Common myeloid progenitor, CD34-positive (primary cell): ENCODE data around the gene TMEM139.
A peak's percentile ranks its signal among the peaks of the same experiment; 100 is the strongest.

Source experiments
- CTCF ChIA-PET: fragments of 350-600 bp; sonication (Branson Sonifier 250); formaldehyde crosslinking; loops from one replicate; lab custom pipeline; 2021; ENCODE audit warnings: antibody characterized with exemption; lab: Charles Lee
- POLR2A ChIA-PET: fragments of 350-600 bp; sonication (Branson Sonifier 250); formaldehyde crosslinking; loops from one replicate; lab custom pipeline; 2021; ENCODE audit warnings: antibody characterized with exemption; lab: Charles Lee
- DNase-seq, 3 donors: peaks; one replicate each; pipeline versions ENCODE4 v3.0.0 to v3.0.0-alpha.2; 2013
- H3K27ac ChIP-seq, 2 experiments: 1 replicate in 1 of 2; 2 replicates in 1 of 2; pipeline ENCODE4 v1.7.0; 2013; ENCODE audit warnings: inconsistent platforms in 2 of 2, low read length in 2 of 2, mild to moderate bottlenecking in 2 of 2, low read depth in 1 of 2, moderate library complexity in 1 of 2; ENCODE audit not compliant: severe bottlenecking in 2 of 2, insufficient read depth in 1 of 2, poor library complexity in 1 of 2
- H3K27me3 ChIP-seq, 5 experiments: replicated peaks in 2 of 5; 1 replicate in 3 of 5; 2 replicates in 2 of 5; pipeline versions ENCODE4 v1.6.1 to v1.7.0; 2013; ENCODE audit warnings: low read length in 4 of 5, mild to moderate bottlenecking in 2 of 5, moderate library complexity in 2 of 5, inconsistent platforms in 1 of 5; ENCODE audit not compliant: insufficient read depth in 5 of 5, control insufficient read depth in 4 of 5
- H3K36me3 ChIP-seq, 4 experiments: 1 replicate in 2 of 4; 2 replicates in 2 of 4; pipeline versions ENCODE4 v1.6.1 to v1.7.0; 2013; ENCODE audit warnings: low read length in 3 of 4, control low read depth in 1 of 4, mild to moderate bottlenecking in 1 of 4; ENCODE audit not compliant: control insufficient read depth in 4 of 4, insufficient read depth in 4 of 4
- H3K4me1 ChIP-seq, 4 experiments: 1 replicate in 3 of 4; 2 replicates in 1 of 4; pipeline versions ENCODE4 v1.6.1 to v1.7.1; 2013; ENCODE audit warnings: low read length in 3 of 4, mild to moderate bottlenecking in 3 of 4, control low read depth in 1 of 4, inconsistent platforms in 1 of 4, moderate library complexity in 1 of 4; ENCODE audit not compliant: control insufficient read depth in 4 of 4, insufficient read depth in 4 of 4; ENCODE audit errors: control extremely low read depth in 1 of 4
- H3K4me3 ChIP-seq, 7 experiments: 1 replicate in 4 of 7; 2 replicates in 3 of 7; pipeline versions ENCODE4 v1.5.1 to v1.7.0; 2013; ENCODE audit warnings: mild to moderate bottlenecking in 7 of 7, low read length in 6 of 7, moderate library complexity in 6 of 7, inconsistent platforms in 2 of 7, low read depth in 2 of 7, control low read depth in 1 of 7; ENCODE audit not compliant: insufficient read depth in 4 of 7, control insufficient read depth in 1 of 7; ENCODE audit errors: extremely low read depth in 1 of 7
- H3K9me3 ChIP-seq, 5 experiments: 1 replicate in 4 of 5; 2 replicates in 1 of 5; pipeline versions ENCODE4 v1.6.1 to v1.7.1; 2013; ENCODE audit warnings: low read length in 4 of 5, mild to moderate bottlenecking in 2 of 5, inconsistent platforms in 1 of 5, low read depth in 1 of 5, moderate library complexity in 1 of 5; ENCODE audit not compliant: control insufficient read depth in 4 of 5, insufficient read depth in 2 of 5; ENCODE audit errors: control extremely low read depth in 1 of 5
- WGBS: methylation state at CpG from one replicate; pipeline ENCODE4 v1.1.5; 2013; ENCODE audit not compliant: insufficient coverage; 5-methylcytosine and 5-hydroxymethylcytosine counted together

Gene TMEM139

GRCh38 chr7:143256932-143257331, 27.8 kb upstream of the TMEM139 start:
- CTCF ChIA-PET = interaction anchor here (0.7 to 3.4 kb wide), 5 partner anchors 10 to 150 kb away, joined by 3 to 15 read pairs (median 4); no protein-coding TSS in a partner anchor
- peaks cover 0 to 15% (median 5%) of the 10 kb centered on the region in 4 experiments for H3K4me1 ChIP-seq
- no peaks in the 10 kb centered on the region for H3K36me3 ChIP-seq
- H3K27ac ChIP-seq = no peak overlapping the region
- peaks cover 0 to 13% (median 0%) of the 10 kb centered on the region in 5 experiments for H3K9me3 ChIP-seq
- peak in 1 of 3 donors; percentile 26 for DNase-seq
- no peak overlapping the region for H3K4me3 ChIP-seq
- 89% methylated on average over 3 of the region's 4 CpGs for WGBS
- POLR2A ChIA-PET = interaction anchor here (0.7 kb wide), 1 partner anchor 411 kb away, joined by 4 read pairs; no protein-coding TSS in a partner anchor
- H3K27me3 ChIP-seq = no peaks in the 10 kb centered on the region

- CTCF ChIA-PET = interaction anchor here (0.9 to 3.4 kb wide), 5 partner anchors 9 to 150 kb away, joined by 3 to 15 read pairs (median 5); no protein-coding TSS in a partner anchor
- Histone ChIP-seq H3K4me3 (no peak overlapping the region), H3K27ac (no peak overlapping the region), H3K4me1 (peaks cover 0 to 13% (median 5%) of the 10 kb centered on the region in 4 experiments), H3K36me3 (no peaks in the 10 kb centered on the region), H3K9me3 (peaks cover 0 to 9% (median 0%) of the 10 kb centered on the region in 5 experiments), H3K27me3 (no peaks in the 10 kb centered on the region)
- WGBS = 86% methylated on average over 1 of the region's 5 CpGs
- DNase-seq = no peak
- POLR2A ChIA-PET = interaction anchor here (0.7 kb wide), 1 partner anchor 412 kb away, joined by 4 read pairs; no protein-coding TSS in a partner anchor
Observed at GRCh38 chr7:143257501-143257900, 27.3 kb upstream of the TMEM139 start.

- Histone ChIP-seq H3K4me1 (peaks cover 4 to 26% (median 13%) of the 10 kb centered on the region in 4 experiments), H3K36me3 (no peaks in the 10 kb centered on the region), H3K9me3 (peaks cover 0 to 3% (median 0%) of the 10 kb centered on the region in 5 experiments), H3K4me3 (peak overlapping the region in 2 of 7 experiments; percentile 32 to 33), H3K27me3 (no peaks in the 10 kb centered on the region), H3K27ac (no peak overlapping the region)
- CTCF ChIA-PET = interaction anchor here (1.5 kb wide), 2 partner anchors 12 to 47 kb away, joined by 5 to 7 read pairs; no protein-coding TSS in a partner anchor
- POLR2A ChIA-PET = no interaction called here
- 38% methylated on average over 2 of the region's 2 CpGs for WGBS
- peak in 1 of 3 donors; percentile 46 for DNase-seq
Observed at GRCh38 chr7:143258831-143259230, 25.9 kb upstream of the TMEM139 start.

- CTCF ChIA-PET = interaction anchor here (1.2 to 5.5 kb wide), 2 partner anchors 18 to 19 kb away, joined by 3 to 27 read pairs; no protein-coding TSS in a partner anchor
- no peak for DNase-seq
- Histone ChIP-seq H3K27me3 (no peaks in the 10 kb centered on the region), H3K36me3 (peaks cover 0 to 2% (median under 1%) of the 10 kb centered on the region in 4 experiments), H3K9me3 (no peaks in the 10 kb centered on the region), H3K4me3 (no peak overlapping the region), H3K27ac (no peak overlapping the region), H3K4me1 (peaks cover 4 to 36% (median 21%) of the 10 kb centered on the region in 4 experiments)
- POLR2A ChIA-PET = no interaction called here
- 100% methylated on average over 1 of the region's 2 CpGs for WGBS
Observed at GRCh38 chr7:143259765-143260164, 25.0 kb upstream of the TMEM139 start.

GRCh38 chr7:143261901-143262300, 22.9 kb upstream of the TMEM139 start:
- CTCF ChIA-PET = interaction anchor here (0.8 to 5.5 kb wide), 2 partner anchors 22 to 155 kb away, joined by 3 to 27 read pairs; no protein-coding TSS in a partner anchor
- Histone ChIP-seq H3K36me3 (peaks cover 3 to 16% (median 8%) of the 10 kb centered on the region in 4 experiments), H3K27ac (no peak overlapping the region), H3K4me1 (peaks cover 4 to 36% (median 26%) of the 10 kb centered on the region in 4 experiments), H3K27me3 (no peaks in the 10 kb centered on the region), H3K4me3 (no peak overlapping the region), H3K9me3 (no peaks in the 10 kb centered on the region)
- no CpG with 5 or more reads among the region's 1 CpG for WGBS
- POLR2A ChIA-PET = no interaction called here
- no peak for DNase-seq

- H3K27ac ChIP-seq = peak within 1 kb of the TSS in 1 of 2 experiments; percentile 85
- no peaks in the 10 kb centered on the region for H3K27me3 ChIP-seq
- H3K36me3 ChIP-seq = peaks cover 12 to 31% (median 21%) of the 10 kb centered on the region in 4 experiments
- ChIA-PET POLR2A (interaction anchor here (0.7 to 1.2 kb wide), 2 partner anchors 16 to 38 kb away, joined by 4 to 6 read pairs; no protein-coding TSS in a partner anchor), CTCF (interaction anchor here (1.0 to 5.5 kb wide), 9 partner anchors 8 to 38 kb away, joined by 3 to 27 read pairs (median 4); no protein-coding TSS in a partner anchor)
- H3K9me3 ChIP-seq = no peaks in the 10 kb centered on the region
- peaks cover 4 to 42% (median 26%) of the 10 kb centered on the region in 4 experiments for H3K4me1 ChIP-seq
- peak; percentile 50 to 70 (median 61) for DNase-seq
- peak within 1 kb of the TSS; percentile 82 to 98 (median 96) for H3K4me3 ChIP-seq
- 1% methylated on average over 46 of the region's 48 CpGs for WGBS
Observed at GRCh38 chr7:143263266-143264195, 21.2 kb upstream of the TMEM139 start, which contains the start of gene GSTK1. Gene GSTK1, plus strand, starts transcription at chr7:143263441. Its CDS starts 73 bp downstream, at chr7:143263514.
